Neural cell (in vitro differentiated cells): ENCODE measurements around the gene SLFNL1. TPM values are rescaled to one million over a fixed set of nuclear protein-coding genes. Genes with fewer than 3 reads are reported as not detected.

Experiments
- H2AFZ ChIP-seq: fragments of 200-600, 300-800 bp; sonication (generic), shearing (Covaris generic); 2 replicates; pipeline ENCODE4 v1.6.0; 2014; ENCODE audit warnings: low read depth, mild to moderate bottlenecking, antibody characterized with exemption, low read length, moderate library complexity
- H3F3A ChIP-seq: fragments of 200-600 bp; shearing (Covaris generic); 2 replicates; pipeline ENCODE4 v1.6.1; 2016; ENCODE audit warnings: mild to moderate bottlenecking, moderate library complexity, mixed read lengths, antibody characterized with exemption, low read length; ENCODE audit not compliant: insufficient read depth, poor library complexity, severe bottlenecking
- H3K27ac ChIP-seq: fragments of 200-600, 300-800 bp; sonication (generic), shearing (Covaris generic); 2 replicates; pipeline ENCODE4 v1.5.1; 2014; ENCODE audit warnings: mild to moderate bottlenecking, low read length, moderate library complexity
- H3K27me3 ChIP-seq: fragments of 300-800, 200-600 bp; sonication (generic), shearing (Covaris generic); 2 replicates; pipeline ENCODE4 v1.6.0; 2014; ENCODE audit warnings: mild to moderate bottlenecking, low read depth, low read length, moderate library complexity; ENCODE audit not compliant: insufficient read depth
- H3K36me3 ChIP-seq: fragments of 300-800, 200-600 bp; sonication (generic), shearing (Covaris generic); 2 replicates; pipeline ENCODE4 v1.5.1; 2014; ENCODE audit warnings: mild to moderate bottlenecking, antibody characterized with exemption, low read length, moderate library complexity; ENCODE audit not compliant: insufficient read depth
- H3K4me2 ChIP-seq: fragments of 300-800, 200-600 bp; sonication (generic), shearing (Covaris generic); 2 replicates; pipeline ENCODE4 v1.6.0; 2014; ENCODE audit warnings: mild to moderate bottlenecking, low read length
- H3K4me3 ChIP-seq: fragments of 300-800, 200-600 bp; sonication (generic), shearing (Covaris generic); 2 replicates; pipeline ENCODE4 v1.5.1; 2014; ENCODE audit warnings: mild to moderate bottlenecking, low read length, moderate library complexity
- H3K79me2 ChIP-seq: fragments of 200-600 bp; shearing (Covaris generic); replicated peaks from 2 replicates; pipeline ENCODE4 v1.6.0; 2014; ENCODE audit warnings: mild to moderate bottlenecking, low read length, moderate library complexity; ENCODE audit not compliant: insufficient read depth
- H3K9ac ChIP-seq: fragments of 300-800, 200-600 bp; sonication (generic), shearing (Covaris generic); 2 replicates; pipeline ENCODE4 v1.6.1; 2016; ENCODE audit warnings: mild to moderate bottlenecking, low read length, mixed read lengths
- H3K9me2 ChIP-seq: fragments of 200-600 bp; shearing (Covaris generic); 2 replicates; pipeline ENCODE4 v1.6.1; 2016; ENCODE audit warnings: mild to moderate bottlenecking, low read length, mixed read lengths; ENCODE audit not compliant: insufficient read depth
- H3K9me3 ChIP-seq: fragments of 200-600, 300-800 bp; sonication (generic), shearing (Covaris generic); 2 replicates; pipeline ENCODE4 v1.6.1; 2016; ENCODE audit warnings: mild to moderate bottlenecking, mixed run types, low read length, moderate library complexity, mixed read lengths
- H4K20me1 ChIP-seq: fragments of 200-600 bp; shearing (Covaris generic); 2 replicates; pipeline ENCODE4 v1.6.1; 2016; ENCODE audit warnings: mild to moderate bottlenecking, mixed run types; ENCODE audit not compliant: insufficient read depth
- EP300 ChIP-seq: fragments of 450-650 bp; conservative IDR thresholded peaks from 2 replicates; pipeline ENCODE4 v1.6.1; 2014; ENCODE audit warnings: antibody characterized with exemption, mild to moderate bottlenecking, moderate library complexity; ENCODE audit not compliant: poor library complexity, severe bottlenecking
- EZH2 ChIP-seq: fragments of 200-600, 300-800 bp; shearing (Covaris generic), sonication (generic); IDR thresholded peaks from 2 replicates; pipeline ENCODE4 v1.6.1; 2014; ENCODE audit warnings: antibody characterized with exemption, low read length, borderline replicate concordance, mild to moderate bottlenecking; ENCODE audit not compliant: insufficient read depth, poor library complexity, severe bottlenecking
- MXI1 ChIP-seq: fragments of 450-650 bp; conservative IDR thresholded peaks from 2 replicates; pipeline ENCODE4 v1.6.1; 2014; ENCODE audit warnings: antibody characterized with exemption, mild to moderate bottlenecking; ENCODE audit not compliant: poor library complexity, severe bottlenecking
- POLR2AphosphoS5 ChIP-seq: IDR thresholded peaks from 2 replicates; pipeline ENCODE4 v1.6.1; 2012
- RAD21 ChIP-seq: fragments of 450-650 bp; conservative IDR thresholded peaks from 2 replicates; pipeline ENCODE4 v1.6.1; 2014; ENCODE audit warnings: antibody characterized with exemption, mild to moderate bottlenecking, moderate library complexity
- SMC3 ChIP-seq: fragments of 450-650 bp; conservative IDR thresholded peaks from 2 replicates; pipeline ENCODE4 v1.6.1; 2014; ENCODE audit warnings: antibody characterized with exemption, mild to moderate bottlenecking, moderate library complexity; ENCODE audit not compliant: poor library complexity
- TAF1 ChIP-seq: IDR thresholded peaks from 2 replicates; pipeline ENCODE4 v1.6.1; 2012; ENCODE audit warnings: low read depth
- polyA plus RNA-seq: library from polyadenylated mRNA; depleted of rRNA; stranded (reverse); fragments of >200 nt; gene quantifications from 2 replicates; pipeline ENCODE4 v1.2.3, GENCODE V29; 2014
- TF ChIP-seq, protein P1 (sequence below): fragments of 450-650 bp; IDR thresholded peaks from 2 replicates; pipeline ENCODE4 v1.5.1; 2014; ENCODE audit warnings: antibody characterized with exemption, mild to moderate bottlenecking, moderate library complexity; ENCODE audit not compliant: poor library complexity, severe bottlenecking
- TF ChIP-seq, protein P2 (sequence below): IDR thresholded peaks from 2 replicates; pipeline ENCODE4 v1.6.1; 2012; ENCODE audit warnings: borderline replicate concordance

Gene SLFNL1
- polyA plus RNA-seq, 1 donor from 2014 or later, result 0.26 TPM

DNA sequence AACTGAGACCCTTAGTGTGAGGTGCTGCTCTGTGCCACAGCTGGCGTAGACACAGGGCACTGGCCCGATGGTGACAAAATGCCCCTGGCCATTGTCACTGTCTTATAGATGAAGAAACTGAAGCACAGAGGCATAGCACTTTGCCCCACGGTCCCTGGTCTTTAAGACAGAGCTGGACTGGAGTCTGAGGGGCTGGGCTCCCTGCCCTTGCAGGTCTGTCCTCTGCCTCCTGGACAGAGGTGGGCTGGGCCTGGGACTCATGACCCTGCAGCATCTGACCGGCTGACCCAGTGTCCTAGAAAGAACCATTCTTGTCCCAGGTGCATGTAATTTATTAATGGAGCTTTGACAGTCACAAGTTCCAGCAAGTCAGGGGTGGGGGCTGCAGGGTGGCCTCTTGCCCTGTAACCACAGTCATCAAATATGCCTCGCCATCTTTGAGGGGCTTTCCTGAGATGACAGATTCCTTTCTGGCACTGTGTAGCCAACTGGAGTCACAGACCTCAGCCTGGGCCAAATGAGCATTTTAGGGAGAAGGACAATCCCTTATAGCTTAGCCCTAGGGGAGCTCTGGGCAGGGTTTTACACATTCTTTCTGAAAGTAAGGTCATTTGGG lies 6.1 kb downstream of the SLFNL1 start:
- Histone ChIP-seq H3K9me3 (no peaks in the 10 kb centered on the region), H3K9ac (no peak overlapping the region), H3K79me2 (no peaks in the 10 kb centered on the region), H3K4me3 (no peak overlapping the region), H3K36me3 (no peaks in the 10 kb centered on the region), H3K27me3 (no peaks in the 10 kb centered on the region), H3F3A (no peaks in the 10 kb centered on the region), H3K27ac (no peak overlapping the region), H3K4me2 (no peak overlapping the region), H2AFZ (no peak overlapping the region), H4K20me1 (no peaks in the 10 kb centered on the region), H3K9me2 (no peaks in the 10 kb centered on the region)
- TF ChIP-seq SMC3 (no peak), EP300 (no peak), POLR2AphosphoS5 (no peak), EZH2 (no peak), MXI1 (no peak), RAD21 (no peak), TAF1 (no peak)
- TF ChIP-seq, protein P1, sequence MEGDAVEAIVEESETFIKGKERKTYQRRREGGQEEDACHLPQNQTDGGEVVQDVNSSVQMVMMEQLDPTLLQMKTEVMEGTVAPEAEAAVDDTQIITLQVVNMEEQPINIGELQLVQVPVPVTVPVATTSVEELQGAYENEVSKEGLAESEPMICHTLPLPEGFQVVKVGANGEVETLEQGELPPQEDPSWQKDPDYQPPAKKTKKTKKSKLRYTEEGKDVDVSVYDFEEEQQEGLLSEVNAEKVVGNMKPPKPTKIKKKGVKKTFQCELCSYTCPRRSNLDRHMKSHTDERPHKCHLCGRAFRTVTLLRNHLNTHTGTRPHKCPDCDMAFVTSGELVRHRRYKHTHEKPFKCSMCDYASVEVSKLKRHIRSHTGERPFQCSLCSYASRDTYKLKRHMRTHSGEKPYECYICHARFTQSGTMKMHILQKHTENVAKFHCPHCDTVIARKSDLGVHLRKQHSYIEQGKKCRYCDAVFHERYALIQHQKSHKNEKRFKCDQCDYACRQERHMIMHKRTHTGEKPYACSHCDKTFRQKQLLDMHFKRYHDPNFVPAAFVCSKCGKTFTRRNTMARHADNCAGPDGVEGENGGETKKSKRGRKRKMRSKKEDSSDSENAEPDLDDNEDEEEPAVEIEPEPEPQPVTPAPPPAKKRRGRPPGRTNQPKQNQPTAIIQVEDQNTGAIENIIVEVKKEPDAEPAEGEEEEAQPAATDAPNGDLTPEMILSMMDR, result no peak
- TF ChIP-seq, protein P2, sequence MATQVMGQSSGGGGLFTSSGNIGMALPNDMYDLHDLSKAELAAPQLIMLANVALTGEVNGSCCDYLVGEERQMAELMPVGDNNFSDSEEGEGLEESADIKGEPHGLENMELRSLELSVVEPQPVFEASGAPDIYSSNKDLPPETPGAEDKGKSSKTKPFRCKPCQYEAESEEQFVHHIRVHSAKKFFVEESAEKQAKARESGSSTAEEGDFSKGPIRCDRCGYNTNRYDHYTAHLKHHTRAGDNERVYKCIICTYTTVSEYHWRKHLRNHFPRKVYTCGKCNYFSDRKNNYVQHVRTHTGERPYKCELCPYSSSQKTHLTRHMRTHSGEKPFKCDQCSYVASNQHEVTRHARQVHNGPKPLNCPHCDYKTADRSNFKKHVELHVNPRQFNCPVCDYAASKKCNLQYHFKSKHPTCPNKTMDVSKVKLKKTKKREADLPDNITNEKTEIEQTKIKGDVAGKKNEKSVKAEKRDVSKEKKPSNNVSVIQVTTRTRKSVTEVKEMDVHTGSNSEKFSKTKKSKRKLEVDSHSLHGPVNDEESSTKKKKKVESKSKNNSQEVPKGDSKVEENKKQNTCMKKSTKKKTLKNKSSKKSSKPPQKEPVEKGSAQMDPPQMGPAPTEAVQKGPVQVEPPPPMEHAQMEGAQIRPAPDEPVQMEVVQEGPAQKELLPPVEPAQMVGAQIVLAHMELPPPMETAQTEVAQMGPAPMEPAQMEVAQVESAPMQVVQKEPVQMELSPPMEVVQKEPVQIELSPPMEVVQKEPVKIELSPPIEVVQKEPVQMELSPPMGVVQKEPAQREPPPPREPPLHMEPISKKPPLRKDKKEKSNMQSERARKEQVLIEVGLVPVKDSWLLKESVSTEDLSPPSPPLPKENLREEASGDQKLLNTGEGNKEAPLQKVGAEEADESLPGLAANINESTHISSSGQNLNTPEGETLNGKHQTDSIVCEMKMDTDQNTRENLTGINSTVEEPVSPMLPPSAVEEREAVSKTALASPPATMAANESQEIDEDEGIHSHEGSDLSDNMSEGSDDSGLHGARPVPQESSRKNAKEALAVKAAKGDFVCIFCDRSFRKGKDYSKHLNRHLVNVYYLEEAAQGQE, result no peak

GRCh38 chr1:41014871-41015270 lies 6.7 kb downstream of the SLFNL1 start:
- Histone ChIP-seq H3K27ac (no peak overlapping the region), H3K27me3 (no peaks in the 10 kb centered on the region), H3F3A (no peaks in the 10 kb centered on the region), H3K79me2 (no peaks in the 10 kb centered on the region), H3K9me3 (no peaks in the 10 kb centered on the region), H3K9ac (no peak overlapping the region), H3K4me3 (no peak overlapping the region), H3K9me2 (no peaks in the 10 kb centered on the region), H3K36me3 (no peaks in the 10 kb centered on the region), H2AFZ (no peak overlapping the region), H3K4me2 (no peak overlapping the region), H4K20me1 (no peaks in the 10 kb centered on the region)
- TF ChIP-seq RAD21, result no peak
- TF ChIP-seq POLR2AphosphoS5, result no peak
- TF ChIP-seq, protein P1, result no peak
- TF ChIP-seq EZH2, result no peak
- TF ChIP-seq SMC3, result no peak
- TF ChIP-seq EP300, result no peak
- no peak for TF ChIP-seq TAF1
- TF ChIP-seq, protein P2, result no peak
- TF ChIP-seq MXI1, result no peak
